PFSK-1 (cell line): ENCODE data around the gene TPSG1.

Experiments used
- FOXP2 ChIP-seq: optimal IDR thresholded peaks from 2 replicates; pipeline ENCODE3; 2011; ENCODE audit warnings: borderline replicate concordance, control low read depth, inconsistent platforms; ENCODE audit not compliant: insufficient read depth; ENCODE audit errors: extremely low read length, extremely low read depth
- POLR2AphosphoS5 ChIP-seq: IDR thresholded peaks from 2 replicates; pipeline ENCODE4 v1.6.1; 2012; ENCODE audit warnings: low read depth, mild to moderate bottlenecking, control low read depth, low read length, moderate library complexity
- SIN3A ChIP-seq: IDR thresholded peaks from 2 replicates; pipeline ENCODE4 v1.6.1; 2012; ENCODE audit warnings: mild to moderate bottlenecking, low read length, moderate library complexity, borderline replicate concordance; ENCODE audit not compliant: insufficient read depth
- TAF1 ChIP-seq: IDR thresholded peaks from 2 replicates; pipeline ENCODE4 v1.6.1; 2012; ENCODE audit warnings: low read length, control low read depth, borderline replicate concordance; ENCODE audit not compliant: insufficient read depth
- TF ChIP-seq, protein P1 (sequence below), 2 experiments: IDR thresholded peaks; 2 replicates each; pipeline versions ENCODE4 v1.6.1 to v1.8.0; 2011 to 2012; ENCODE audit warnings: low read depth in 2 of 2, low read length in 2 of 2, control low read depth in 1 of 2, inconsistent platforms in 1 of 2, mild to moderate bottlenecking in 1 of 2, moderate library complexity in 1 of 2; ENCODE audit not compliant: insufficient read depth in 1 of 2

DNA sequence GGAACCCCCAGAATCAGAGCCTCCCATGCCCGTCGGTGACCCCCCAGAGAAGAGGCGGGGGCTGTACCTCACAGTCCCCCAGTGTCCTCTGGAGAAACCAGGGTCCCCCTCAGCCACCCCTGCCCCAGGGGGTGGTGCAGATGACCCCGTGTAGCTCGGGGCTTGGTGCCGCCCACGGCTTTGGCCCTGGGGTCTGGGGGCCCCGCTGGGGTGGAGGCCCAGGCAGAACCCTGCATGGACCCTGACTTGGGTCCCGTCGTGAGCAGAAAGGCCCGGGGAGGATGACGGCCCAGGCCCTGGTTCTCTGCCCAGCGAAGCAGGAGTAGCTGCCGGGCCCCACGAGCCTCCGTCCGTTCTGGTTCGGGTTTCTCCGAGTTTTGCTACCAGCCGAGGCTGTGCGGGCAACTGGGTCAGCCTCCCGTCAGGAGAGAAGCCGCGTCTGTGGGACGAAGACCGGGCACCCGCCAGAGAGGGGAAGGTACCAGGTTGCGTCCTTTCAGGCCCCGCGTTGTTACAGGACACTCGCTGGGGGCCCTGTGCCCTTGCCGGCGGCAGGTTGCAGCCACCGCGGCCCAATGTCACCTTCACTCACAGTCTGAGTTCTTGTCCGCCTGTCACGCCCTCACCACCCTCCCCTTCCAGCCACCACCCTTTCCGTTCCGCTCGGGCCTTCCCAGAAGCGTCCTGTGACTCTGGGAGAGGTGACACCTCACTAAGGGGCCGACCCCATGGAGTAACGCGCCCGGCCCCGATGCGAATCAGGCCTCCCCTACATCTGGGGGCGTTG, 4.0 kb downstream of the TPSG1 start:
- TF ChIP-seq POLR2AphosphoS5, result no peak
- TF ChIP-seq, protein P1, sequence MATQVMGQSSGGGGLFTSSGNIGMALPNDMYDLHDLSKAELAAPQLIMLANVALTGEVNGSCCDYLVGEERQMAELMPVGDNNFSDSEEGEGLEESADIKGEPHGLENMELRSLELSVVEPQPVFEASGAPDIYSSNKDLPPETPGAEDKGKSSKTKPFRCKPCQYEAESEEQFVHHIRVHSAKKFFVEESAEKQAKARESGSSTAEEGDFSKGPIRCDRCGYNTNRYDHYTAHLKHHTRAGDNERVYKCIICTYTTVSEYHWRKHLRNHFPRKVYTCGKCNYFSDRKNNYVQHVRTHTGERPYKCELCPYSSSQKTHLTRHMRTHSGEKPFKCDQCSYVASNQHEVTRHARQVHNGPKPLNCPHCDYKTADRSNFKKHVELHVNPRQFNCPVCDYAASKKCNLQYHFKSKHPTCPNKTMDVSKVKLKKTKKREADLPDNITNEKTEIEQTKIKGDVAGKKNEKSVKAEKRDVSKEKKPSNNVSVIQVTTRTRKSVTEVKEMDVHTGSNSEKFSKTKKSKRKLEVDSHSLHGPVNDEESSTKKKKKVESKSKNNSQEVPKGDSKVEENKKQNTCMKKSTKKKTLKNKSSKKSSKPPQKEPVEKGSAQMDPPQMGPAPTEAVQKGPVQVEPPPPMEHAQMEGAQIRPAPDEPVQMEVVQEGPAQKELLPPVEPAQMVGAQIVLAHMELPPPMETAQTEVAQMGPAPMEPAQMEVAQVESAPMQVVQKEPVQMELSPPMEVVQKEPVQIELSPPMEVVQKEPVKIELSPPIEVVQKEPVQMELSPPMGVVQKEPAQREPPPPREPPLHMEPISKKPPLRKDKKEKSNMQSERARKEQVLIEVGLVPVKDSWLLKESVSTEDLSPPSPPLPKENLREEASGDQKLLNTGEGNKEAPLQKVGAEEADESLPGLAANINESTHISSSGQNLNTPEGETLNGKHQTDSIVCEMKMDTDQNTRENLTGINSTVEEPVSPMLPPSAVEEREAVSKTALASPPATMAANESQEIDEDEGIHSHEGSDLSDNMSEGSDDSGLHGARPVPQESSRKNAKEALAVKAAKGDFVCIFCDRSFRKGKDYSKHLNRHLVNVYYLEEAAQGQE (IDR thresholded peaks at IDR 0.05; ENCODE audit: insufficient read depth in 1 of 2, low read depth in 2 of 2, low read length in 2 of 2), result no peak
- no peak for TF ChIP-seq TAF1
- TF ChIP-seq SIN3A, result no peak
- TF ChIP-seq FOXP2, result no peak
